ENCODE measurements around the gene GGPS1. TPM values are rescaled to one million over a fixed set of nuclear protein-coding genes. Genes with fewer than 3 reads are reported as not detected.
"Not testable (repeated sequence)": the region's sequence is repeated elsewhere in the genome, so short reads cannot be mapped to it uniquely, and the experiment has no call there.

Gene GGPS1
- total RNA-seq, 1 experiment from 2014 or later, result 23.1 TPM

- Histone ChIP-seq H3K27me3 (no peaks in the 10 kb centered on the region), H3K4me3 (no peak overlapping the region), H3K36me3 (0 out of 2 replicates have a peak, but pooled peaks cover 4% of the 10 kb centered on the region), H3K9me3 (peaks cover 10% of the 10 kb centered on the region)
- no peak for DNase-seq
Measured at GRCh38 chr1:235297579-235297978, 30.8 kb upstream of the GGPS1 start.

GRCh38 chr1:235298758-235299157 is 29.6 kb upstream of the GGPS1 start:
- H3K36me3 ChIP-seq, result peaks cover 4% of the 10 kb centered on the region; the same call in 1 of the 2 replicates
- H3K27me3 ChIP-seq, result no peaks in the 10 kb centered on the region
- H3K4me3 ChIP-seq, result no peak overlapping the region
- no peak for DNase-seq
- peaks cover 10% of the 10 kb centered on the region for H3K9me3 ChIP-seq

GRCh38 chr1:235299169-235299858 is 29.1 kb upstream of the GGPS1 start:
- H3K27me3 ChIP-seq, result no peaks in the 10 kb centered on the region
- no peak overlapping the region for H3K4me3 ChIP-seq
- peaks cover 10% of the 10 kb centered on the region for H3K9me3 ChIP-seq
- no peak for DNase-seq
- peaks cover 4% of the 10 kb centered on the region; the same call in 1 of the 2 replicates for H3K36me3 ChIP-seq

GRCh38 chr1:235302143-235302542 is 26.2 kb upstream of the GGPS1 start:
- peaks cover 6% of the 10 kb centered on the region for H3K9me3 ChIP-seq
- no peaks in the 10 kb centered on the region for H3K27me3 ChIP-seq
- peaks cover 7% of the 10 kb centered on the region; the same call in 1 of the 2 replicates for H3K36me3 ChIP-seq
- H3K4me3 ChIP-seq, result no peak overlapping the region
- no peak for DNase-seq

GRCh38 chr1:235304549-235305451 is 23.6 kb upstream of the GGPS1 start:
- DNase-seq, result no peak
- no peaks in the 10 kb centered on the region for H3K27me3 ChIP-seq
- no peaks in the 10 kb centered on the region for H3K9me3 ChIP-seq
- H3K4me3 ChIP-seq, result no peak overlapping the region
- H3K36me3 ChIP-seq, result peaks cover 3% of the 10 kb centered on the region; the same call in 1 of the 2 replicates

GRCh38 chr1:235307158-235308124 is 20.9 kb upstream of the GGPS1 start:
- Histone ChIP-seq H3K9me3 (no peaks in the 10 kb centered on the region), H3K36me3 (peaks cover 6% of the 10 kb centered on the region), H3K27me3 (no peaks in the 10 kb centered on the region), H3K4me3 (no peak overlapping the region)
- no peak for DNase-seq

GRCh38 chr1:235309206-235309605 is 19.2 kb upstream of the GGPS1 start:
- not testable (repeated sequence) for DNase-seq, H3K4me3 ChIP-seq, H3K27me3 ChIP-seq, H3K9me3 ChIP-seq, H3K36me3 ChIP-seq

- H3K36me3 ChIP-seq, result peaks cover 4% of the 10 kb centered on the region
- no peaks in the 10 kb centered on the region for H3K9me3 ChIP-seq
- no peak overlapping the region for H3K4me3 ChIP-seq
- no peaks in the 10 kb centered on the region for H3K27me3 ChIP-seq
- DNase-seq, result no peak
Measured at GRCh38 chr1:235313262-235313661, 15.1 kb upstream of the GGPS1 start.

GRCh38 chr1:235313931-235314678 is 14.3 kb upstream of the GGPS1 start:
- no peak overlapping the region for H3K4me3 ChIP-seq
- DNase-seq, result no peak
- no peaks in the 10 kb centered on the region for H3K27me3 ChIP-seq
- peaks cover 11% of the 10 kb centered on the region for H3K36me3 ChIP-seq
- H3K9me3 ChIP-seq, result no peaks in the 10 kb centered on the region

GRCh38 chr1:235315173-235315572 is 13.2 kb upstream of the GGPS1 start:
- Histone ChIP-seq H3K27me3 (no peaks in the 10 kb centered on the region), H3K4me3 (no peak overlapping the region), H3K9me3 (no peaks in the 10 kb centered on the region), H3K36me3 (peaks cover 11% of the 10 kb centered on the region)
- no peak for DNase-seq

GRCh38 chr1:235315735-235316134 is 12.6 kb upstream of the GGPS1 start:
- Histone ChIP-seq H3K4me3 (no peak overlapping the region), H3K27me3 (no peaks in the 10 kb centered on the region), H3K9me3 (no peaks in the 10 kb centered on the region), H3K36me3 (peaks cover 14% of the 10 kb centered on the region)
- DNase-seq, result no peak

GRCh38 chr1:235317168-235317567 is 11.2 kb upstream of the GGPS1 start:
- H3K4me3 ChIP-seq, result no peak overlapping the region
- H3K36me3 ChIP-seq, result peaks cover 11% of the 10 kb centered on the region
- H3K9me3 ChIP-seq, result no peaks in the 10 kb centered on the region
- DNase-seq, result no peak
- H3K27me3 ChIP-seq, result no peaks in the 10 kb centered on the region

- DNase-seq, result no peak
- Histone ChIP-seq H3K9me3 (no peaks in the 10 kb centered on the region), H3K27me3 (no peaks in the 10 kb centered on the region), H3K36me3 (peaks cover 17% of the 10 kb centered on the region), H3K4me3 (no peak overlapping the region)
Measured at GRCh38 chr1:235319255-235319654, 9.1 kb upstream of the GGPS1 start.

- Histone ChIP-seq H3K4me3 (no peak overlapping the region), H3K36me3 (peaks cover 23% of the 10 kb centered on the region)
Measured at GRCh38 chr1:235320521-235321179, 7.7 kb upstream of the GGPS1 start.

GRCh38 chr1:235324296-235324695 is 4.1 kb upstream of the GGPS1 start:
- H3K36me3 ChIP-seq, result peaks cover 26% of the 10 kb centered on the region
- H3K27me3 ChIP-seq, result no peaks in the 10 kb centered on the region
- H3K4me3 ChIP-seq, result no peak overlapping the region
- no peaks in the 10 kb centered on the region for H3K9me3 ChIP-seq
- no peak for DNase-seq

More at GRCh38 chr1:235320521-235321179, 7.7 kb upstream of the GGPS1 start:
- DNase-seq, result no peak
- no peaks in the 10 kb centered on the region for H3K27me3 ChIP-seq
- H3K9me3 ChIP-seq, result no peaks in the 10 kb centered on the region
